A673 (cell line): Measurements from ENCODE around the gene CFAP221. TPM values are rescaled to one million over a fixed set of nuclear protein-coding genes. Genes with fewer than 3 reads are reported as not detected.

Source experiments
- BruUV-seq: library from RNA; stranded (reverse); fragments of 400-500 nt; replicated peaks from 2 replicates; lab custom pipeline; 2021; lab: Mats Ljungman, UMichigan
- CTCF ChIA-PET: fragments of 300-600 bp; sonication (Branson Sonifier 250); formaldehyde crosslinking; loops from one replicate; lab custom pipeline; 2022; ENCODE audit warnings: antibody characterized with exemption; lab: Charles Lee
- POLR2A ChIA-PET: fragments of 300-600 bp; sonication (Branson Sonifier 250); formaldehyde crosslinking; loops from one replicate; lab custom pipeline; 2022; ENCODE audit warnings: antibody characterized with exemption; ENCODE audit not compliant: low non-redundant PET; lab: Charles Lee
- DNase-seq: peaks from one replicate; pipeline ENCODE4 v3.0.0-alpha.2; 2015; ENCODE audit warnings: low spot score
- H3K27ac ChIP-seq: fragments of 200-600 bp; sonication (generic); 2 replicates; pipeline ENCODE4 v1.5.1; 2016; ENCODE audit warnings: mixed run types, low read depth, mild to moderate bottlenecking, mixed read lengths, antibody characterized with exemption, low read length; ENCODE audit not compliant: poor library complexity, severe bottlenecking
- H3K27me3 ChIP-seq: fragments of 200-600 bp; sonication (generic); replicated peaks from 2 replicates; pipeline ENCODE4 v1.6.1; 2017; ENCODE audit warnings: mixed run types, low read depth, mild to moderate bottlenecking, mixed read lengths, antibody characterized with exemption, low read length; ENCODE audit not compliant: insufficient read depth, poor library complexity
- H3K36me3 ChIP-seq: fragments of 200-600 bp; sonication (generic); 2 replicates; pipeline ENCODE4 v1.6.1; 2016; ENCODE audit warnings: mixed run types, mild to moderate bottlenecking, mixed read lengths, antibody characterized with exemption, low read length; ENCODE audit not compliant: insufficient read depth, poor library complexity, severe bottlenecking
- H3K4me1 ChIP-seq: fragments of 200-600 bp; sonication (generic); 2 replicates; pipeline ENCODE4 v1.6.1; 2017; ENCODE audit warnings: mixed run types, mild to moderate bottlenecking, mixed read lengths, antibody characterized with exemption, low read length; ENCODE audit not compliant: insufficient read depth, poor library complexity, severe bottlenecking
- H3K4me3 ChIP-seq: fragments of 200-600 bp; sonication (generic); 2 replicates; pipeline ENCODE4 v1.5.1; 2016; ENCODE audit warnings: low read depth, mixed run types, mild to moderate bottlenecking, mixed read lengths, low read length; ENCODE audit not compliant: poor library complexity, severe bottlenecking
- H3K9me3 ChIP-seq: fragments of 200-600 bp; sonication (generic); 2 replicates; pipeline ENCODE4 v1.6.1; 2016; ENCODE audit warnings: mixed run types, low read depth, mild to moderate bottlenecking, mixed read lengths, antibody characterized with exemption, low read length; ENCODE audit not compliant: poor library complexity, severe bottlenecking
- EZH2 ChIP-seq: fragments of 200-600 bp; sonication (generic); IDR thresholded peaks from 2 replicates; pipeline ENCODE4 v1.6.1; 2017; ENCODE audit warnings: borderline replicate concordance, low read depth, mild to moderate bottlenecking, mixed read lengths, antibody characterized with exemption, low read length; ENCODE audit not compliant: poor library complexity, severe bottlenecking
- intact Hi-C: fragments of 100-400 bp; cut with micrococcal nuclease; formaldehyde crosslinking; loops from one replicate; pipeline ENCODE4 v1.10.0; 2022; ENCODE audit not compliant: unreplicated experiment
- total RNA-seq: library from RNA; stranded (reverse); gene quantifications from 2 replicates; pipeline ENCODE4 v1.2.3, GENCODE V29; 2021
- TF ChIP-seq, protein P1 (sequence below): fragments of 300-800, 200-600 bp; sonication (generic); conservative IDR thresholded peaks from 2 replicates; pipeline ENCODE4 v1.5.1; 2017; ENCODE audit warnings: low read depth, mild to moderate bottlenecking, antibody characterized with exemption, low read length, moderate library complexity, mixed read lengths

CFAP221 gene
- total RNA-seq, 1 experiment from 2014 or later = 1.5 TPM

DNA sequence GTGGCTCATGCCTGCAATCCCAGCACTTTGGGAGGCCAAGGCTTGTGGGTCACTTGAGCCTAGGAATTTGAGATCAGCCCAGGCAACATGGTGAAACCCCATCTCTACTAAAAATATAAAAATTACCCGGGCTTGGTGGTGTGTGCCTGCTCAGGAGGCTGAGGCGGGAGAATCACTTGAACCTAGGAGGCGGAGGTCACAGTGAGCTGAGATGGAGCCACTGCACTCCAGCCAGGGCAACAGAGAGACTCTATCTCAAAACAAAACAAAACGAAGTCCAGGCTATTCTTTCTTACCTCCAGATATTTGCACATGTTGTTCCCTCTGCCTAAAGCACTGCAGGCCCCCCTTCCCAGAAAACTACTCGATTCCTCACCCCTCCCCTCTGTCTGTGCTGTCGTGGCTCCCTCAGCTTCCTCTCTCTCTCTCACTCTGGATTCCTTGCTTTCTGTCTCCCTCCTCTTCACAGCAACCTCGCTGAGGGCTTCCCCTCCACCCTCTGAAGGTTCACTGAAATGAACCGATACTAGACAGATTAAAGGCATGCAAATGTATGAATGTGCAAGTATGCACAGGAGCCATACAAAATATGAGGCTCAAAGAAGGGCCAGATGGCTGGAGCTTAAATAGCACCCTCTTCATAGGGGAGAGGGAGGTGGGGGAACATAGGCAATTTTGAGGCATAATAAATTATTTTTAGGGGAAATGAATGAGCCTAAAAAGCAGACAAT lies 153.2 kb downstream of the CFAP221 start:
- no peaks in the 10 kb centered on the region for H3K9me3 ChIP-seq
- intact Hi-C loops = no loop called here
- H3K4me1 ChIP-seq = peaks cover 5% of the 10 kb centered on the region
- DNase-seq = no peak
- TF ChIP-seq, protein P1, sequence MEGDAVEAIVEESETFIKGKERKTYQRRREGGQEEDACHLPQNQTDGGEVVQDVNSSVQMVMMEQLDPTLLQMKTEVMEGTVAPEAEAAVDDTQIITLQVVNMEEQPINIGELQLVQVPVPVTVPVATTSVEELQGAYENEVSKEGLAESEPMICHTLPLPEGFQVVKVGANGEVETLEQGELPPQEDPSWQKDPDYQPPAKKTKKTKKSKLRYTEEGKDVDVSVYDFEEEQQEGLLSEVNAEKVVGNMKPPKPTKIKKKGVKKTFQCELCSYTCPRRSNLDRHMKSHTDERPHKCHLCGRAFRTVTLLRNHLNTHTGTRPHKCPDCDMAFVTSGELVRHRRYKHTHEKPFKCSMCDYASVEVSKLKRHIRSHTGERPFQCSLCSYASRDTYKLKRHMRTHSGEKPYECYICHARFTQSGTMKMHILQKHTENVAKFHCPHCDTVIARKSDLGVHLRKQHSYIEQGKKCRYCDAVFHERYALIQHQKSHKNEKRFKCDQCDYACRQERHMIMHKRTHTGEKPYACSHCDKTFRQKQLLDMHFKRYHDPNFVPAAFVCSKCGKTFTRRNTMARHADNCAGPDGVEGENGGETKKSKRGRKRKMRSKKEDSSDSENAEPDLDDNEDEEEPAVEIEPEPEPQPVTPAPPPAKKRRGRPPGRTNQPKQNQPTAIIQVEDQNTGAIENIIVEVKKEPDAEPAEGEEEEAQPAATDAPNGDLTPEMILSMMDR = no peak
- no peak for TF ChIP-seq EZH2
- H3K27ac ChIP-seq = no peak overlapping the region
- no peak overlapping the region for H3K4me3 ChIP-seq
- H3K27me3 ChIP-seq = no peaks in the 10 kb centered on the region
- POLR2A ChIA-PET = no interaction called here
- BruUV-seq = no TSS peak
- H3K36me3 ChIP-seq = no peaks in the 10 kb centered on the region
- CTCF ChIA-PET = no interaction called here

- BruUV-seq = no TSS peak
- ChIA-PET CTCF (no interaction called here), POLR2A (no interaction called here)
- TF ChIP-seq, protein P1 = no peak
- no peak for TF ChIP-seq EZH2
- DNase-seq = no peak
- intact Hi-C loops = no loop called here
- H3K4me3 ChIP-seq = no peak overlapping the region
- H3K9me3 ChIP-seq = no peaks in the 10 kb centered on the region
- peaks cover 5% of the 10 kb centered on the region for H3K4me1 ChIP-seq
- no peaks in the 10 kb centered on the region for H3K36me3 ChIP-seq
- H3K27me3 ChIP-seq = no peaks in the 10 kb centered on the region
- H3K27ac ChIP-seq = no peak overlapping the region
These were observed 154.0 kb downstream of the CFAP221 start for GRCh38 chr2:119698246-119698645.

DNA sequence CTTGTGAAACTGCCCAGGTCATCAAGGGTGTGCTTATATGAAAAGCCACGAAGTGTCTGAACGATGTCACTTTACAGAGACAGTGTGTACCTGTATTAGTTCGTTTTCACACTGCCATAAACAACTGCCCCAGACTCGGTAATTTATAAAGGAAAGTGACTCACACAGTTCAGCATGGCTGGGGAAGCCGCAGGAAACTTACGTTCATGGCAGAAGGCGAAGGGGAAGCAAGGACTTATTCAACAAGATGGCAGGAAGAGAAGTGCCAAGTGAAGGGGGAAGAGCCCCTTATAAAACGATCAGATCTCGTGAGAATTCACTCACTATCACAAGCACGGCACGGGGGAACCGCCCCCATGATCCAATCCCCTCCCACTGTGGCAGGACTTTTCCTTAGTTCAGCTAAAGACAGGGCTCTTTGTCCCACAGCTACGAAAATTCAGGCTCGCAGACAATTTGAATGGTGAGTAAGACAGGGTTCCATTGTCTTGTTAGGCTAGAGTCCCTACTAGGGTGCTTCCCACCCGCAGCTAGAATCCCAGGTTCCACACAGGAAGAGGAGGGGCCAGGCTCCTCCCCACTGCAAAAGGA lies 154.9 kb downstream of the CFAP221 start:
- POLR2A ChIA-PET = no interaction called here
- Histone ChIP-seq H3K4me3 (no peak overlapping the region), H3K27me3 (no peaks in the 10 kb centered on the region), H3K4me1 (peaks cover 5% of the 10 kb centered on the region), H3K27ac (no peak overlapping the region), H3K36me3 (no peaks in the 10 kb centered on the region), H3K9me3 (no peaks in the 10 kb centered on the region)
- CTCF ChIA-PET = no interaction called here
- intact Hi-C loops = no loop called here
- TF ChIP-seq EZH2 = no peak
- TF ChIP-seq, protein P1 = no peak
- DNase-seq = no peak
- no TSS peak for BruUV-seq
